SK-N-SH (cell line): Measurements from ENCODE around the gene EFTUD2. TPM values are rescaled to one million over a fixed set of nuclear protein-coding genes. Genes with fewer than 3 reads are reported as not detected.

Source experiments
- CTCF ChIA-PET: fragments of 300-600, 350-600 bp; formaldehyde crosslinking; extraction: SDS; loops from one replicate; lab custom pipeline; 2021; lab: Yijun Ruan, JAX
- POLR2A ChIA-PET: fragments of 350-600 bp; sonication (Branson Sonifier 250); formaldehyde crosslinking; extraction: SDS; loops from one replicate; lab custom pipeline; 2020; ENCODE audit warnings: antibody characterized with exemption, inconsistent platforms; lab: Yijun Ruan, JAX
- DNase-seq: peaks from one replicate; pipeline ENCODE4 v3.0.0; 2012
- H2AFZ ChIP-seq: fragments of 200-600 bp; sonication (generic); 2 replicates; pipeline ENCODE4 v1.8.1; 2016; ENCODE audit warnings: antibody characterized with exemption, mild to moderate bottlenecking, low read depth
- H3F3A ChIP-seq: fragments of 200-600 bp; sonication (generic); replicated peaks from 2 replicates; pipeline ENCODE3; 2016; ENCODE audit warnings: antibody characterized with exemption, mild to moderate bottlenecking; ENCODE audit not compliant: insufficient read depth
- H3K27ac ChIP-seq, 2 experiments: fragments of 200-500 bp in 1 of 2; fragments of 200-600 bp in 1 of 2; sonication (Bioruptor generic) in 1 of 2; sonication (generic), shearing (Covaris generic) in 1 of 2; 2 replicates each; pipeline versions ENCODE4 v1.5.1 to v1.6.1; 2014 to 2016; ENCODE audit warnings: low read depth in 2 of 2, inconsistent platforms in 1 of 2, low read length in 1 of 2, mild to moderate bottlenecking in 1 of 2, mixed read lengths in 1 of 2
- H3K27me3 ChIP-seq: fragments of 200-600 bp; sonication (generic), shearing (Covaris generic); 2 replicates; pipeline ENCODE4 v1.6.1; 2016; ENCODE audit warnings: mixed run types; ENCODE audit not compliant: insufficient read depth
- H3K36me3 ChIP-seq, 2 experiments: fragments of 200-500 bp in 1 of 2; fragments of 200-600 bp in 1 of 2; sonication (Bioruptor generic) in 1 of 2; sonication (generic) in 1 of 2; replicated peaks in 1 of 2; 2 replicates each; pipeline versions ENCODE3 to v1.5.1; 2014 to 2016; ENCODE audit warnings: low read length in 1 of 2, mild to moderate bottlenecking in 1 of 2; ENCODE audit not compliant: insufficient read depth in 2 of 2, control insufficient read depth in 1 of 2
- H3K4me1 ChIP-seq, 2 experiments: fragments of 200-500 bp in 1 of 2; fragments of 200-600 bp in 1 of 2; sonication (Bioruptor generic) in 1 of 2; sonication (generic), shearing (Covaris generic) in 1 of 2; 2 replicates each; pipeline versions ENCODE4 v1.5.1 to v1.6.1; 2014 to 2016; ENCODE audit warnings: low read depth in 1 of 2, low read length in 1 of 2, mixed run types in 1 of 2; ENCODE audit not compliant: insufficient read depth in 2 of 2, control insufficient read depth in 1 of 2
- H3K4me2 ChIP-seq: fragments of 200-600 bp; sonication (generic), shearing (Covaris generic); 2 replicates; pipeline ENCODE4 v1.6.1; 2017; ENCODE audit warnings: mixed run types
- H3K4me3 ChIP-seq, 2 experiments: fragments of 200-500 bp in 1 of 2; fragments of 200-600 bp in 1 of 2; sonication (Bioruptor generic) in 1 of 2; sonication (generic), shearing (Covaris generic) in 1 of 2; 2 replicates each; pipeline versions ENCODE4 v1.5.1 to v1.8.1; 2014 to 2016; ENCODE audit warnings: low read depth in 2 of 2, inconsistent platforms in 1 of 2, low read length in 1 of 2, mild to moderate bottlenecking in 1 of 2, mixed read lengths in 1 of 2, moderate library complexity in 1 of 2
- H3K79me2 ChIP-seq: fragments of 200-600 bp; sonication (generic); 2 replicates; pipeline ENCODE4 v1.8.1; 2017; ENCODE audit warnings: mild to moderate bottlenecking; ENCODE audit not compliant: insufficient read depth
- H3K9ac ChIP-seq: fragments of 200-600 bp; sonication (generic); 2 replicates; pipeline ENCODE4 v1.6.1; 2017; ENCODE audit warnings: mixed run types
- H3K9me2 ChIP-seq: fragments of 200-600 bp; sonication (generic); 2 replicates; pipeline ENCODE4 v1.6.1; 2017; ENCODE audit warnings: mixed run types
- H3K9me3 ChIP-seq: fragments of 200-600 bp; sonication (generic); 2 replicates; pipeline ENCODE4 v1.6.1; 2017; ENCODE audit warnings: mixed run types, mild to moderate bottlenecking, moderate library complexity
- H4K20me1 ChIP-seq: fragments of 200-600 bp; sonication (generic); 2 replicates; pipeline ENCODE4 v1.6.1; 2017; ENCODE audit warnings: mild to moderate bottlenecking, mixed run types; ENCODE audit not compliant: insufficient read depth
- CHD2 ChIP-seq: fragments of 150-350 bp; IDR thresholded peaks from 2 replicates; pipeline ENCODE4 v1.6.1; 2018; ENCODE audit warnings: low read length; ENCODE audit not compliant: partially characterized antibody
- CTCF ChIP-seq: fragments of 200-600 bp; sonication (generic); IDR thresholded peaks from 2 replicates; pipeline ENCODE4 v1.6.1; 2017; ENCODE audit warnings: antibody characterized with exemption, mild to moderate bottlenecking, moderate library complexity
- EP300 ChIP-seq, 2 experiments: IDR thresholded peaks; 2 replicates each; pipeline versions ENCODE4 v1.4.0 to v1.6.1; 2012; ENCODE audit warnings: borderline replicate concordance in 1 of 2, low read depth in 1 of 2, low read length in 1 of 2
- FOSL2 ChIP-seq: IDR thresholded peaks from 2 replicates; pipeline ENCODE4 v1.4.0; 2012; ENCODE audit warnings: low read depth, mild to moderate bottlenecking, moderate library complexity, borderline replicate concordance
- FOXM1 ChIP-seq: IDR thresholded peaks from 2 replicates; pipeline ENCODE4 v1.4.0; 2012; ENCODE audit warnings: low read depth, mild to moderate bottlenecking
- GATA2 ChIP-seq: sonication (generic); formaldehyde crosslinking; IDR thresholded peaks from 2 replicates; pipeline ENCODE4 v1.5.0; 2020; ENCODE audit warnings: mild to moderate bottlenecking, missing genetic modification reagents
- JUND ChIP-seq: IDR thresholded peaks from 2 replicates; pipeline ENCODE4 v1.4.0; 2012
- MAX ChIP-seq: IDR thresholded peaks from 2 replicates; pipeline ENCODE4 v1.4.0; 2012; ENCODE audit warnings: low read depth
- MXI1 ChIP-seq: IDR thresholded peaks from 2 replicates; pipeline ENCODE4 v1.6.1; 2012; ENCODE audit warnings: mild to moderate bottlenecking, low read depth, low read length, improper control_type of control experiment
- NFIC ChIP-seq: IDR thresholded peaks from 2 replicates; pipeline ENCODE4 v1.4.0; 2012; ENCODE audit warnings: borderline replicate concordance
- POLR2AphosphoS5 ChIP-seq: IDR thresholded peaks from 2 replicates; pipeline ENCODE4 v1.6.1; 2012; ENCODE audit warnings: low read depth, low read length
- SIN3A ChIP-seq: IDR thresholded peaks from 2 replicates; pipeline ENCODE4 v1.6.1; 2012; ENCODE audit warnings: low read depth, mild to moderate bottlenecking, low read length, moderate library complexity, borderline replicate concordance
- SMC3 ChIP-seq: IDR thresholded peaks from 2 replicates; pipeline ENCODE4 v1.6.1; 2012; ENCODE audit warnings: low read depth, low read length, improper control_type of control experiment
- YY1 ChIP-seq: IDR thresholded peaks from 2 replicates; pipeline ENCODE4 v1.4.0; 2012; ENCODE audit warnings: low read depth, mild to moderate bottlenecking
- ZBTB33 ChIP-seq: IDR thresholded peaks from 2 replicates; pipeline ENCODE4 v1.4.0; 2012; ENCODE audit warnings: low read depth, borderline replicate concordance
- WGBS: methylation state at CpG from one replicate; pipeline ENCODE4 v1.1.6; 2017; ENCODE audit warnings: low lambda C conversion rate; 5-methylcytosine and 5-hydroxymethylcytosine counted together
- polyA plus RNA-seq, 3 experiments: library from polyadenylated mRNA; depleted of rRNA; stranded (reverse); fragments of >200 nt; gene quantifications; 2 replicates each; pipeline ENCODE4 v1.2.3, GENCODE V29; 2012

EFTUD2 gene
- polyA plus RNA-seq, 1 of the 3 experiments (the other 2 are of a cell fraction) = 82.9 TPM

- TF ChIP-seq SMC3 (no peak), FOSL2 (no peak)
Observed at GRCh38 chr17:44884941-44885340, 14.3 kb downstream of the EFTUD2 start (continued).

GRCh38 chr17:44881145-44881544 lies 18.1 kb downstream of the EFTUD2 start:
- H3K36me3 ChIP-seq = peaks cover 65 to 75% of the 10 kb centered on the region in 2 experiments
- CTCF ChIA-PET = interaction anchor here (0.9 to 13.9 kb wide), 7 partner anchors 7 to 218 kb away, joined by 3 to 324 read pairs (median 4); no protein-coding TSS in a partner anchor

More at GRCh38 chr17:44881145-44881544, 18.1 kb downstream of the EFTUD2 start:
- POLR2A ChIA-PET = no interaction called here
- H3K27me3 ChIP-seq = no peaks in the 10 kb centered on the region
- H3K9me2 ChIP-seq = no peaks in the 10 kb centered on the region
- no peak overlapping the region for H3K27ac ChIP-seq
- peaks cover 12% of the 10 kb centered on the region; the same call in 1 of the 2 replicates for H3K79me2 ChIP-seq
- 89% methylated on average over 4 of the region's 4 CpGs for WGBS
- TF ChIP-seq SIN3A = no peak
- no peak for TF ChIP-seq CHD2
- no peak for TF ChIP-seq YY1
- TF ChIP-seq POLR2AphosphoS5 = no peak
- TF ChIP-seq GATA2 (CRISPR knock-in tag) = no peak
- TF ChIP-seq FOSL2 = no peak
- TF ChIP-seq MXI1 = no peak
- TF ChIP-seq EP300 (IDR thresholded peaks at IDR 0.05; ENCODE audit: borderline replicate concordance in 1 of 2, low read depth in 1 of 2, low read length in 1 of 2) = no peak
- TF ChIP-seq MAX = no peak
- no peak for TF ChIP-seq JUND
- TF ChIP-seq FOXM1 = no peak
- no peak for TF ChIP-seq CTCF
- TF ChIP-seq SMC3 = no peak
- no peak for TF ChIP-seq ZBTB33
- TF ChIP-seq NFIC = no peak
- no peak overlapping the region for H3K4me2 ChIP-seq
- H4K20me1 ChIP-seq = 0 out of 2 replicates have a peak, but pooled peaks cover 5% of the 10 kb centered on the region
- H3K4me1 ChIP-seq = no peaks in the 10 kb centered on the region
- H3K9ac ChIP-seq = no peak overlapping the region
- DNase-seq = no peak
- no peak overlapping the region for H3K4me3 ChIP-seq
- no peak overlapping the region for H2AFZ ChIP-seq
- peaks cover 24% of the 10 kb centered on the region for H3F3A ChIP-seq
- no peaks in the 10 kb centered on the region for H3K9me3 ChIP-seq
